ENCODE measurements around the gene EYS. TPM values are rescaled to one million over a fixed set of nuclear protein-coding genes. Genes with fewer than 3 reads are reported as not detected.

Gene EYS
- total RNA-seq, 1 experiment from 2014 or later = not detected

DNA sequence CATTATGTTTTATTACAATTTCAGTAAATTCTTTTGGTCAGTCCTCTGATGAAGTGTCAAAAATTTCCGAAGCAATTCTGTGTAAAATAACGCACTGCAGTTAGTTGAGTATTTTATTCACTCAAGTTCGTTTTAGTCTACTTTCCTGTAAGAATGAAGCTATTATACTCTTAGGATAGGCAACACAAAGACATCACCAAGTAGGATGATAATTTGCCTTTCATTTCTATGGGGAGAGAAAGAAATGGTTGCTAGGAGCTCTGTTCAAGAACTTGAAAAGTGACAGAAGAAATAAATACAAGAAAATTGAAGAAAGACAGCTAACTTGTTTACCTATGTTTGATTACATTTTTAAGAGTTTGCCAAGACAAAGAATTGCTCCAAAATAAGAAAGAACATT lies 290.4 kb downstream of the EYS start:
- CTCF ChIA-PET = no interaction called here
- peaks cover under 1% of the 10 kb centered on the region for H3K27me3 Mint-ChIP-seq (ENCODE audit: insufficient read depth, unreplicated experiment)

GRCh38 chr6:65410309-65410708 lies 296.7 kb downstream of the EYS start:
- ChIA-PET POLR2A (no interaction called here), CTCF (no interaction called here)
- peaks cover 3% of the 10 kb centered on the region for H3K27me3 Mint-ChIP-seq (ENCODE audit: insufficient read depth, unreplicated experiment)
- H3K9me3 ChIP-seq = no peaks in the 10 kb centered on the region
- no peaks in the 10 kb centered on the region for H3K9me3 Mint-ChIP-seq (ENCODE audit: unreplicated experiment)
- no peak overlapping the region for H3K27ac Mint-ChIP-seq (ENCODE audit: unreplicated experiment)
- peak in 1 of 2 experiments; percentile 4 for DNase-seq
- H3K4me1 Mint-ChIP-seq (ENCODE audit: low read depth, unreplicated experiment) = peaks cover 7% of the 10 kb centered on the region
- no TSS peak for BruUV-seq (replicated peaks)
- TF ChIP-seq, protein P1, sequence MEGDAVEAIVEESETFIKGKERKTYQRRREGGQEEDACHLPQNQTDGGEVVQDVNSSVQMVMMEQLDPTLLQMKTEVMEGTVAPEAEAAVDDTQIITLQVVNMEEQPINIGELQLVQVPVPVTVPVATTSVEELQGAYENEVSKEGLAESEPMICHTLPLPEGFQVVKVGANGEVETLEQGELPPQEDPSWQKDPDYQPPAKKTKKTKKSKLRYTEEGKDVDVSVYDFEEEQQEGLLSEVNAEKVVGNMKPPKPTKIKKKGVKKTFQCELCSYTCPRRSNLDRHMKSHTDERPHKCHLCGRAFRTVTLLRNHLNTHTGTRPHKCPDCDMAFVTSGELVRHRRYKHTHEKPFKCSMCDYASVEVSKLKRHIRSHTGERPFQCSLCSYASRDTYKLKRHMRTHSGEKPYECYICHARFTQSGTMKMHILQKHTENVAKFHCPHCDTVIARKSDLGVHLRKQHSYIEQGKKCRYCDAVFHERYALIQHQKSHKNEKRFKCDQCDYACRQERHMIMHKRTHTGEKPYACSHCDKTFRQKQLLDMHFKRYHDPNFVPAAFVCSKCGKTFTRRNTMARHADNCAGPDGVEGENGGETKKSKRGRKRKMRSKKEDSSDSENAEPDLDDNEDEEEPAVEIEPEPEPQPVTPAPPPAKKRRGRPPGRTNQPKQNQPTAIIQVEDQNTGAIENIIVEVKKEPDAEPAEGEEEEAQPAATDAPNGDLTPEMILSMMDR (IDR thresholded peaks at IDR 0.05; ENCODE audit: insufficient read depth in 1 of 2, low read depth in 1 of 2, low read length in 1 of 2, severe bottlenecking in 1 of 2, unreplicated experiment in 1 of 2) = no peak
- H3K36me3 Mint-ChIP-seq (ENCODE audit: insufficient read depth, unreplicated experiment) = no peaks in the 10 kb centered on the region
- H3K4me3 ChIP-seq (ENCODE audit: low read depth, low read length) = no peak overlapping the region
- no peaks in the 10 kb centered on the region for H3K4me1 ChIP-seq
- intact Hi-C loops (cut with micrococcal nuclease; ENCODE audit: unreplicated experiment) = no loop called here
- no peaks in the 10 kb centered on the region for H3K36me3 ChIP-seq (ENCODE audit: control insufficient read depth, insufficient read depth, low read length)
- no peaks in the 10 kb centered on the region for H3K27me3 ChIP-seq (replicated peaks; ENCODE audit: control insufficient read depth, insufficient read depth, low read length)
- H3K4me3 Mint-ChIP-seq (ENCODE audit: unreplicated experiment) = no peak overlapping the region

More for the DNA sequence above, 290.4 kb downstream of the EYS start:
- TF ChIP-seq, protein P1 (IDR thresholded peaks at IDR 0.05; ENCODE audit: insufficient read depth in 1 of 2, low read depth in 1 of 2, low read length in 1 of 2, severe bottlenecking in 1 of 2, unreplicated experiment in 1 of 2) = no peak
- Mint-ChIP-seq H3K9me3 (ENCODE audit: unreplicated experiment) (no peaks in the 10 kb centered on the region), H3K36me3 (ENCODE audit: insufficient read depth, unreplicated experiment) (no peaks in the 10 kb centered on the region), H3K4me1 (ENCODE audit: low read depth, unreplicated experiment) (no peaks in the 10 kb centered on the region), H3K4me3 (ENCODE audit: unreplicated experiment) (no peak overlapping the region), H3K27ac (ENCODE audit: unreplicated experiment) (no peak overlapping the region)
- H3K4me1 ChIP-seq = no peaks in the 10 kb centered on the region
- no peak for DNase-seq
- POLR2A ChIA-PET = no interaction called here
- no peaks in the 10 kb centered on the region for H3K36me3 ChIP-seq (ENCODE audit: control insufficient read depth, insufficient read depth, low read length)
- no peak overlapping the region for H3K4me3 ChIP-seq (ENCODE audit: low read depth, low read length)
- intact Hi-C loops (cut with micrococcal nuclease; ENCODE audit: unreplicated experiment) = no loop called here
- H3K9me3 ChIP-seq = no peaks in the 10 kb centered on the region
- no TSS peak for BruUV-seq (replicated peaks)
- no peaks in the 10 kb centered on the region for H3K27me3 ChIP-seq (replicated peaks; ENCODE audit: control insufficient read depth, insufficient read depth, low read length)

DNA sequence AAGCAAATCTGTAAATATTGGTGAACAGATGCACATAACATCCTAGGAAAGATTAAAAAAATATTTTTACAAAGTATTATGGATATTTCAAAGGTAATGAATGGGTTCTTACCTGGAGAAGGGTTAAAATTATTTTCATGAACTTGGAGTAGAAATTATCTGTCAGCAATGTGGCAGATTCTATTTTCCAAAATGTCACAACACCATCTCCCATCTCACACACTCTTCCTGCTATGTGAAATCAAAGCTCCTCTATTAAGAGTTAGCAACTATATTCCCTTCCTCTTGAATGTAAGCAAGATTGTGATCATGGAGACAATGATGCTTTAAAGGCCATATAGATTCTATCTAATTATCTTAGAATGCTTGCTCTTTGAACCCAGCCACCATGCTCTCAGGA lies 304.5 kb downstream of the EYS start:
- no peaks in the 10 kb centered on the region for H3K4me1 ChIP-seq
- H3K36me3 Mint-ChIP-seq (ENCODE audit: insufficient read depth, unreplicated experiment) = no peaks in the 10 kb centered on the region
- H3K27ac Mint-ChIP-seq (ENCODE audit: unreplicated experiment) = no peak overlapping the region
- no peak for DNase-seq
- H3K4me1 Mint-ChIP-seq (ENCODE audit: low read depth, unreplicated experiment) = no peaks in the 10 kb centered on the region
- ChIA-PET CTCF (no interaction called here), POLR2A (no interaction called here)
- H3K27me3 ChIP-seq (replicated peaks; ENCODE audit: control insufficient read depth, insufficient read depth, low read length) = no peaks in the 10 kb centered on the region
- BruUV-seq (replicated peaks) = no TSS peak
- no peak overlapping the region for H3K4me3 ChIP-seq (ENCODE audit: low read depth, low read length)
- H3K27me3 Mint-ChIP-seq (ENCODE audit: insufficient read depth, unreplicated experiment) = no peaks in the 10 kb centered on the region
- H3K9me3 ChIP-seq = no peaks in the 10 kb centered on the region
- TF ChIP-seq, protein P1 (IDR thresholded peaks at IDR 0.05; ENCODE audit: insufficient read depth in 1 of 2, low read depth in 1 of 2, low read length in 1 of 2, severe bottlenecking in 1 of 2, unreplicated experiment in 1 of 2) = no peak
- intact Hi-C loops (cut with micrococcal nuclease; ENCODE audit: unreplicated experiment) = no loop called here
- no peaks in the 10 kb centered on the region for H3K36me3 ChIP-seq (ENCODE audit: control insufficient read depth, insufficient read depth, low read length)
- no peaks in the 10 kb centered on the region for H3K9me3 Mint-ChIP-seq (ENCODE audit: unreplicated experiment)
- no peak overlapping the region for H3K4me3 Mint-ChIP-seq (ENCODE audit: unreplicated experiment)

Data from Caco-2 (cell line).